GM19463 (cell line): ENCODE data around the gene MYOZ3.

ENCODE experiments used
- ATAC-seq: cut with Tn5 transposase; IDR thresholded peaks from one replicate; pipeline ENCODE4 v1.9.1; 2021; ENCODE audit warnings: mild to moderate bottlenecking, moderate library complexity; ENCODE audit not compliant: unreplicated experiment

The MYOZ3 gene

GRCh38 chr5:150690760-150691159, 29.7 kb downstream of the MYOZ3 start:
- ATAC-seq, result no peak

- ATAC-seq, result no peak
Observed at GRCh38 chr5:150692276-150692675, 31.2 kb downstream of the MYOZ3 start.

- ATAC-seq, result no peak
Observed at GRCh38 chr5:150694612-150695011, 33.6 kb downstream of the MYOZ3 start.

- ATAC-seq, result no peak
Observed at GRCh38 chr5:150700246-150700593, 39.2 kb downstream of the MYOZ3 start.

DNA sequence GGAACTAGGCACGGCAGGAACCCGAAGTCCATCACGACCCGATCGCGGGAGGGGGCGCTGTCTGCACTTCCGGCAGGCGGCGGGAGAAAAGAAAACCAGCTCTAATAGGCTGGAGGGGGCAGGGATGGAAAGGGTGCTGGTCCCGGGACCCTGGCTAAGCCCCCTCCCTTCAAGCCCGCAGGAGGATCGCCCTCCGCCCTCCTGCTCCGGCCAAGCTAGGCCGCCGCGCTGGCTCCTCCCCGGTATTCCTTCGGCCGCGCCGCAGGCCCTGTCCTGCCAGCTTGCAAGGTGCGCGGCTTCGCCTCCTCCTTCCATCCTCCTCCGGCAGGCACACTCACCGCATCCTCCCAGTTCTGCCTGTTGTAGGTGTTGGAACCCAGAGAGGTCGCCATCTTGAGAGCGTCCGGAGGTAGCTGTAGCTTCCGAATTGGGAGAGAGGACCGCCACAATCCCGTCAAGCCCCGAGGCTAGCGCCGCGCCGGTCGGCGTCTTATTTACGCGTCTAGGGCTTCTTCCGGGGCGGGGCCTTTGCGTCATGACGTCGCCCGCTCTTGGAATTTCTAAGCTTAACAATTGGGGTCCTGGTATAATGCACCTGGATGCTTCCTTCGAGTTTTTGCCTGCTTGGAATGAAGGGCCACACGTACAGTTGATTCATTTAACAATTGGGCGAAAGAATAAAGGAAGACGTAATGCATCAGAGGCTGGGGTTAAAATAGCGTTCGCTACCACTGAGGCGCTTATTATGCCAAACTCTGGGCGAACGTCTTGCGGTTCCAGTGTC, 39.7 kb downstream of the MYOZ3 start, which contains the start of gene RBM22:
RBM22 (minus strand) TSS at position 469 of the 784 bp plus-strand sequence; CDS start at position 392, 77 bp downstream.
- ATAC-seq, result peak; percentile 99

- no peak for ATAC-seq
Observed at GRCh38 chr5:150703762-150704161, 42.7 kb downstream of the MYOZ3 start.

GRCh38 chr5:150706776-150707390, 45.8 kb downstream of the MYOZ3 start:
- no peak for ATAC-seq

DNA sequence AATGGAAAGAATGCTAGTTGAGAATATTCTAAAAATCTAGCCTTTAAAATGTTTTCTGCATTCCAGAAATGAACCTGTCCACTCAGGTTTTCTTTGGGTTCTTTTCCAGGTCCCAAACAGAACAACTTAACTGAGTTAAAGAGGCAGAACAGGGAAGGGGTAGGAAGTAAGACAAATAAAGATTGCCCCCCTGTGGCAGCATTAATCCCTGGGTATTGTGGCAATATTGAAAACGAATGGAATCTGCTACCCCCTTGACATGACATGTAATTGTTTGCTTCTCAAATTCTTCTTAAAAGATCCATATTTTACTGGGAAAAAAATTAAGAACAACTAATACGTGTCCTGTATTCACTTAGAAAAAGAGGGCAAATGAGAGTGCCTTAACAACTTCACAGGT, 49.1 kb downstream of the MYOZ3 start:
- ATAC-seq, result no peak

- ATAC-seq, result no peak
Observed at GRCh38 chr5:150723845-150724244, 62.8 kb downstream of the MYOZ3 start.
